PC-3 (cell line): ENCODE results near the gene VPS9D1. TPM values are rescaled to one million over a fixed set of nuclear protein-coding genes. Genes with fewer than 3 reads are reported as not detected.
A peak's percentile ranks its signal among the peaks of the same experiment; 100 is the strongest.

Experiments used
- ATAC-seq: fragments of 200-7000 bp; cut with Tn5 transposase; 2 replicates; pipeline ENCODE4 v1.9.1; 2020; ENCODE audit warnings: mild to moderate bottlenecking, moderate library complexity
- BruUV-seq: library from RNA; stranded (reverse); fragments of 400-500 nt; replicated peaks from 2 replicates; lab custom pipeline; 2021; lab: Mats Ljungman, UMichigan
- CTCF ChIA-PET: fragments of 300-600 bp; sonication (Branson Sonifier 250); formaldehyde crosslinking; loops from one replicate; lab custom pipeline; 2022; ENCODE audit warnings: antibody characterized with exemption; lab: Charles Lee
- POLR2A ChIA-PET: fragments of 300-600 bp; sonication (Branson Sonifier 250); formaldehyde crosslinking; loops from one replicate; lab custom pipeline; 2022; ENCODE audit warnings: antibody characterized with exemption; ENCODE audit not compliant: unreplicated experiment; lab: Charles Lee
- DNase-seq: peaks from one replicate; pipeline ENCODE4 v3.0.0-alpha.2; 2015
- H2AFZ ChIP-seq: fragments of 300-600 bp; sonication (generic); 2 replicates; pipeline ENCODE4 v1.6.0; 2016; ENCODE audit warnings: antibody characterized with exemption, low read length
- H3F3A ChIP-seq: fragments of 300-600 bp; sonication (generic); one replicate; pipeline ENCODE4 v1.6.0; 2017; ENCODE audit warnings: antibody characterized with exemption, low read length, control low read depth, mild to moderate bottlenecking; ENCODE audit not compliant: unreplicated experiment
- H3K27ac ChIP-seq: fragments of 300-600 bp; sonication (generic); 2 replicates; pipeline ENCODE4 v1.5.1; 2016; ENCODE audit warnings: mild to moderate bottlenecking, low read length
- H3K27me3 ChIP-seq: fragments of 300-600 bp; sonication (generic); 2 replicates; pipeline ENCODE4 v1.6.1; 2016; ENCODE audit warnings: low read length, mixed read lengths
- H3K36me3 ChIP-seq: fragments of 300-600 bp; sonication (generic); 2 replicates; pipeline ENCODE4 v1.6.1; 2016; ENCODE audit warnings: low read depth, mixed run types, low read length, mixed read lengths
- H3K4me1 ChIP-seq: fragments of 300-600 bp; sonication (generic); 2 replicates; pipeline ENCODE4 v1.5.1; 2016; ENCODE audit warnings: low read length; ENCODE audit not compliant: insufficient read depth
- H3K4me2 ChIP-seq: fragments of 300-600 bp; sonication (generic); 2 replicates; pipeline ENCODE4 v1.6.0; 2016; ENCODE audit warnings: low read length
- H3K4me3 ChIP-seq: fragments of 300-600 bp; sonication (generic); 2 replicates; pipeline ENCODE4 v1.5.1; 2016; ENCODE audit warnings: mild to moderate bottlenecking, low read length, mixed read lengths
- H3K79me2 ChIP-seq: fragments of 300-600 bp; sonication (generic); 2 replicates; pipeline ENCODE4 v1.6.1; 2017; ENCODE audit warnings: low read length, mixed read lengths
- H3K9ac ChIP-seq: fragments of 300-600 bp; sonication (generic); 2 replicates; pipeline ENCODE4 v1.6.0; 2016; ENCODE audit warnings: mild to moderate bottlenecking, low read length
- H3K9me2 ChIP-seq: fragments of 300-600 bp; sonication (generic); replicated peaks from 2 replicates; pipeline ENCODE4 v1.6.1; 2016; ENCODE audit warnings: mixed run types, low read length, mixed read lengths
- H3K9me3 ChIP-seq: fragments of 300-600 bp; sonication (generic); 2 replicates; pipeline ENCODE4 v1.6.1; 2016; ENCODE audit warnings: low read length, mixed read lengths
- H4K20me1 ChIP-seq: fragments of 300-600 bp; sonication (generic); 2 replicates; pipeline ENCODE4 v1.6.1; 2016; ENCODE audit warnings: low read length, mixed read lengths
- CTCF ChIP-seq: fragments of 300-600 bp; sonication (generic); conservative IDR thresholded peaks from 2 replicates; pipeline ENCODE4 v1.5.1; 2017; ENCODE audit warnings: antibody characterized with exemption, low read depth, mild to moderate bottlenecking, low read length
- EZH2 ChIP-seq: fragments of 300-600 bp; sonication (generic); IDR thresholded peaks from one replicate; pipeline ENCODE4 v1.6.1; 2017; ENCODE audit warnings: antibody characterized with exemption, mild to moderate bottlenecking, low read length; ENCODE audit not compliant: unreplicated experiment
- EZH2phosphoT487 ChIP-seq: fragments of 300-600 bp; sonication (generic); IDR thresholded peaks from 2 replicates; pipeline ENCODE4 v1.6.1; 2018; ENCODE audit warnings: mild to moderate bottlenecking, antibody characterized with exemption, low read length, borderline replicate concordance
- intact Hi-C: fragments of 100-400 bp; cut with micrococcal nuclease; formaldehyde crosslinking; loops from 2 replicates; pipeline ENCODE4 v1.9.0; 2023
- total RNA-seq: library from RNA; depleted of rRNA; stranded (reverse); fragments of >200 nt; gene quantifications from 2 replicates; pipeline ENCODE4 v1.2.3, GENCODE V29; 2014

The VPS9D1 gene
- total RNA-seq, 1 experiment from 2014 or later: 4.4 TPM

GRCh38 chr16:89742948-89743347 lies 22.2 kb upstream of the VPS9D1 start:
- H3K4me3 ChIP-seq: no peak overlapping the region
- no peaks in the 10 kb centered on the region for H4K20me1 ChIP-seq
- H3K36me3 ChIP-seq: peaks cover 20% of the 10 kb centered on the region; the same call in 1 of the 2 replicates
- no peak overlapping the region for H3K9ac ChIP-seq
- no TSS peak for BruUV-seq
- H3K4me1 ChIP-seq: no peaks in the 10 kb centered on the region
- no peaks in the 10 kb centered on the region for H3K9me3 ChIP-seq
- ATAC-seq (no peak), DNase-seq (no peak)
- H3K27ac ChIP-seq: no peak overlapping the region
- H2AFZ ChIP-seq: no peak overlapping the region
- H3F3A ChIP-seq: no peaks in the 10 kb centered on the region
- intact Hi-C loops: no loop called here
- no peak for TF ChIP-seq EZH2phosphoT487
- no peak for TF ChIP-seq EZH2
- no peak for TF ChIP-seq CTCF
- no peaks in the 10 kb centered on the region for H3K9me2 ChIP-seq
- no peak overlapping the region for H3K4me2 ChIP-seq
- no peaks in the 10 kb centered on the region for H3K27me3 ChIP-seq
- ChIA-PET CTCF (no interaction called here), POLR2A (no interaction called here)
- H3K79me2 ChIP-seq: no peaks in the 10 kb centered on the region

DNA sequence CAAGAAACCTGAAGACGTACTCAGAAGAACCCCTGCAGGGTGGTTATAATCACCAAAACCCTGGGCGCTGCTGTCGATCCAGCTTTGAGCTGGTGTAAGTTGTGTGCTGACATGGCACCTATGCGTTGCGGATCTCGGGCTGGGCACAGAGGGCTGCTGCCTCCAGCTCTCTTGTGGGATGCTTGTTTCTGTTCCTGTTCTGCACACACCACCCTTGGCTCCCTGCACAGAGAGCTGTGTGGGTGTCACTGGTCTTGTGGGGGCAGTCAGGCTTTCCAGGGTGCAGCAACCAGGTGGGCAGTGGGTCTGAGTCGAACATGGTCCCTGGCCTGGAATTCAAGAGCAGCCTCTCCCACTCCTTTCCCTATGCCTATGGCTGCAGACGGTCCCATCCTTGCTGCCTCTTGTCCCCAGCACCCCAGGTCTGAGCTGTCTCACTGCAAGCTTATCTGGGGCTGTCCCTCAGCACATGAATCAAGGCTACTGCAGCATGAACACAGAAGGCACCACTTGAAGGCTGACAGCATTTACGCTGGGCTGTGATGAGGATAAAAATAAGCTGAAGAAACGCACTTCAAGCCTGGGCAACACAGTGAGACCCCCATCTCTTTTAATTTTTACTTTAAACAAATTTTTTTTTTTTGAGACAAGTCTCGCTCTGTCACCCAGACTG lies 20.8 kb upstream of the VPS9D1 start:
- H3K27me3 ChIP-seq: no peaks in the 10 kb centered on the region
- peaks cover 29% of the 10 kb centered on the region for H3K36me3 ChIP-seq
- TF ChIP-seq EZH2phosphoT487 (no peak), CTCF (no peak), EZH2 (no peak)
- intact Hi-C loops: no loop called here
- DNase-seq (no peak), ATAC-seq (0 out of 2 replicates have a peak, but pooled peaks have one; percentile 11)
- H3K4me2 ChIP-seq: no peak overlapping the region
- H3K9ac ChIP-seq: no peak overlapping the region
- no peaks in the 10 kb centered on the region for H3K9me2 ChIP-seq
- H3F3A ChIP-seq: no peaks in the 10 kb centered on the region
- CTCF ChIA-PET: interaction anchor here (0.8 kb wide), 1 partner anchor 35 kb away, joined by 4 read pairs; no protein-coding TSS in a partner anchor
- H3K9me3 ChIP-seq: no peaks in the 10 kb centered on the region
- H3K79me2 ChIP-seq: no peaks in the 10 kb centered on the region
- H3K27ac ChIP-seq: no peak overlapping the region
- no peaks in the 10 kb centered on the region for H4K20me1 ChIP-seq
- H3K4me1 ChIP-seq: no peaks in the 10 kb centered on the region
- POLR2A ChIA-PET: interaction anchor here (0.5 to 0.7 kb wide), 2 partner anchors 29 to 63 kb away, joined by 3 read pairs; no protein-coding TSS in a partner anchor
- no TSS peak for BruUV-seq
- H2AFZ ChIP-seq: no peak overlapping the region
- H3K4me3 ChIP-seq: no peak overlapping the region

DNA sequence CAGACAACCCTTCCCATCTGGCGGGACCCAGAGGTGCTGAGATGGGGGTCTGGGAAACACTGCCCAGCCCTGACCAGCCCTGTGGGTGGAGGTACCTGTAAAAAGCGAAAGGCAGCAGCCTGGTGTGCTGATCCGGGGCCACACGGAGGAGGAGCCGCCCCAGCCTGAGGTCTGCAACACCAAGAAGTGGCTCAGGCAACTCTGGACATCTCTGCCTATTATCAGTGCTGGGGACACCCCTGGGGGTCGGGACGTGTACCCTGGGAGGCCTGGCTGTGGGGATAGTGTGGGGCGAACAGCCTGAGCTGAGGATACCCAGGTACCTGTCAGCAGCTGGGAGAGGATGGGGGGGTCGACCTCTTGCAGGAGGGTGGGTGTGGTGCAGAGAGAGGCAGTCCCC lies 18.7 kb upstream of the VPS9D1 start:
- H3K9me3 ChIP-seq: no peaks in the 10 kb centered on the region
- BruUV-seq: no TSS peak
- DNase-seq (no peak), ATAC-seq (no peak)
- CTCF ChIA-PET: no interaction called here
- H3K4me3 ChIP-seq: no peak overlapping the region
- POLR2A ChIA-PET: no interaction called here
- no peaks in the 10 kb centered on the region for H4K20me1 ChIP-seq
- H3K27ac ChIP-seq: no peak overlapping the region
- peaks cover 30% of the 10 kb centered on the region for H3K36me3 ChIP-seq
- intact Hi-C loops: no loop called here
- H3K9me2 ChIP-seq: no peaks in the 10 kb centered on the region
- H3F3A ChIP-seq: no peaks in the 10 kb centered on the region
- no peaks in the 10 kb centered on the region for H3K79me2 ChIP-seq
- no peaks in the 10 kb centered on the region for H3K4me1 ChIP-seq
- H3K27me3 ChIP-seq: no peaks in the 10 kb centered on the region
- no peak overlapping the region for H3K9ac ChIP-seq
- TF ChIP-seq CTCF (no peak), EZH2 (no peak), EZH2phosphoT487 (no peak)
- H3K4me2 ChIP-seq: no peak overlapping the region
- H2AFZ ChIP-seq: no peak overlapping the region
